CD14-positive monocyte (primary cell): ENCODE data around the gene LINC01488. TPM values are rescaled to one million over a fixed set of nuclear protein-coding genes. Genes with fewer than 3 reads are reported as not detected.

ENCODE experiments used
- DNase-seq, 3 donors: peaks; one replicate each; pipeline ENCODE4 v3.0.0-alpha.2; 2011 to 2022
- H2AFZ ChIP-seq: 2 replicates; pipeline ENCODE4 v1.6.0; 2012; ENCODE audit warnings: mild to moderate bottlenecking, low read depth, low read length, inconsistent platforms; ENCODE audit not compliant: insufficient read depth, poor library complexity, severe bottlenecking
- H3K27ac ChIP-seq, 2 donors: 1 replicate in 1 of 2; 2 replicates in 1 of 2; pipeline ENCODE4 v1.5.1; 2012 to 2013; ENCODE audit warnings: low read length in 2 of 2, control low read depth in 1 of 2, inconsistent platforms in 1 of 2, low read depth in 1 of 2, mild to moderate bottlenecking in 1 of 2
- H3K27me3 ChIP-seq, 2 donors: one replicate each; pipeline versions ENCODE4 v1.6.0 to v1.6.1; 2011 to 2013; ENCODE audit warnings: low read length in 2 of 2; ENCODE audit not compliant: control insufficient read depth in 2 of 2, insufficient read depth in 2 of 2
- H3K36me3 ChIP-seq, 2 donors: replicated peaks in 1 of 2; 1 replicate in 1 of 2; 2 replicates in 1 of 2; pipeline versions ENCODE4 v1.5.1 to v1.6.1; 2012 to 2013; ENCODE audit warnings: low read length in 2 of 2, control low read depth in 1 of 2, inconsistent platforms in 1 of 2, mild to moderate bottlenecking in 1 of 2; ENCODE audit not compliant: insufficient read depth in 2 of 2, control insufficient read depth in 1 of 2
- H3K4me1 ChIP-seq, 2 donors: 1 replicate in 1 of 2; 2 replicates in 1 of 2; pipeline versions ENCODE4 v1.5.1 to v1.6.1; 2012 to 2013; ENCODE audit warnings: low read length in 2 of 2, control low read depth in 1 of 2, inconsistent platforms in 1 of 2, mild to moderate bottlenecking in 1 of 2, moderate library complexity in 1 of 2; ENCODE audit not compliant: insufficient read depth in 2 of 2, control insufficient read depth in 1 of 2
- H3K4me2 ChIP-seq: replicated peaks from 2 replicates; pipeline ENCODE3; 2012; ENCODE audit warnings: low read length, moderate library complexity, mild to moderate bottlenecking; ENCODE audit not compliant: poor library complexity, severe bottlenecking; ENCODE audit errors: extremely low read depth
- H3K4me3 ChIP-seq, 3 experiments: fragments of 200-600 bp in 1 of 3; sonication (generic) in 1 of 3; replicated peaks in 1 of 3; 1 replicate in 2 of 3; 2 replicates in 1 of 3; pipeline ENCODE4 v1.5.1; 2011 to 2013; ENCODE audit warnings: low read length in 3 of 3, mild to moderate bottlenecking in 3 of 3, control low read depth in 2 of 3, low read depth in 2 of 3, inconsistent platforms in 1 of 3, moderate library complexity in 1 of 3
- H3K79me2 ChIP-seq: 2 replicates; pipeline ENCODE4 v1.6.0; 2012; ENCODE audit warnings: mild to moderate bottlenecking, control low read depth, inconsistent platforms, low read length, moderate library complexity; ENCODE audit not compliant: insufficient read depth
- H3K9ac ChIP-seq: 2 replicates; pipeline ENCODE4 v1.6.0; 2017; ENCODE audit warnings: low read length, mild to moderate bottlenecking; ENCODE audit not compliant: insufficient read depth, poor library complexity, severe bottlenecking
- H3K9me3 ChIP-seq, 2 donors: replicated peaks in 1 of 2; 1 replicate in 1 of 2; 2 replicates in 1 of 2; pipeline versions ENCODE4 v1.5.1 to v1.6.1; 2012 to 2013; ENCODE audit warnings: low read length in 2 of 2, control low read depth in 1 of 2; ENCODE audit not compliant: control insufficient read depth in 1 of 2, insufficient read depth in 1 of 2
- H4K20me1 ChIP-seq: 2 replicates; pipeline ENCODE4 v1.6.0; 2012; ENCODE audit warnings: mild to moderate bottlenecking, low read length, control low read depth, moderate library complexity; ENCODE audit not compliant: insufficient read depth
- H3K27ac Mint-ChIP-seq, 7 donors: one replicate each; pipeline ENCODE4 v1.8.0; 2020; ENCODE audit warnings: mild to moderate bottlenecking in 7 of 7, mixed read lengths in 7 of 7, moderate library complexity in 6 of 7, inconsistent platforms in 2 of 7
- H3K27me3 Mint-ChIP-seq, 3 donors: one replicate each; pipeline ENCODE4 v1.8.0; 2021 to 2022; ENCODE audit warnings: low read depth in 3 of 3, mild to moderate bottlenecking in 3 of 3, mixed read lengths in 3 of 3, moderate library complexity in 3 of 3, inconsistent platforms in 1 of 3
- H3K36me3 Mint-ChIP-seq, 2 donors: one replicate each; pipeline ENCODE4 v1.8.0; 2020; ENCODE audit warnings: mixed read lengths in 2 of 2, inconsistent platforms in 1 of 2, mild to moderate bottlenecking in 1 of 2
- H3K4me1 Mint-ChIP-seq: one replicate; pipeline ENCODE4 v1.8.0; 2020; ENCODE audit warnings: mild to moderate bottlenecking, mixed read lengths
- H3K4me3 Mint-ChIP-seq, 2 donors: one replicate each; pipeline ENCODE4 v1.8.0; 2020; ENCODE audit warnings: mild to moderate bottlenecking in 2 of 2, mixed read lengths in 2 of 2, moderate library complexity in 1 of 2
- H3K9me3 Mint-ChIP-seq, 7 donors: one replicate each; pipeline ENCODE4 v1.8.0; 2020 to 2022; ENCODE audit warnings: mixed read lengths in 7 of 7, mild to moderate bottlenecking in 6 of 7, moderate library complexity in 6 of 7, inconsistent platforms in 2 of 7
- WGBS: methylation state at CpG from one replicate; pipeline ENCODE4 v1.1.5; 2013; ENCODE audit warnings: missing lambda C conversion rate; ENCODE audit not compliant: insufficient coverage; 5-methylcytosine and 5-hydroxymethylcytosine counted together
- intact Hi-C, 2 donors: fragments of 100-400 bp; cut with micrococcal nuclease; formaldehyde crosslinking; loops; one replicate each; pipeline versions ENCODE4 v1.15.0 to v1.15.1; 2023
- polyA plus RNA-seq, 3 donors: library from polyadenylated mRNA; depleted of rRNA in 1 of 3; unstranded in 2 of 3; stranded (reverse) in 1 of 3; fragments of 300-500 nt in 2 of 3; fragments of >200 nt in 1 of 3; fragmentation: Illumina TruSeq in 2 of 3; gene quantifications; 1 replicate in 2 of 3; 2 replicates in 1 of 3; pipeline ENCODE4 v1.2.3, GENCODE V29; 2012 to 2021
- TF ChIP-seq, protein P1 (sequence below): fragments of 200-600 bp; IDR thresholded peaks from one replicate; pipeline ENCODE4 v1.8.0; 2022; ENCODE audit warnings: antibody characterized with exemption, mild to moderate bottlenecking

LINC01488 gene
- polyA plus RNA-seq, 3 donors, result not detected

GRCh38 chr11:69487849-69488542 lies 6.5 kb downstream of the LINC01488 start:
- DNase-seq, result no peak
- Histone ChIP-seq H4K20me1 (no peaks in the 10 kb centered on the region), H3K79me2 (no peaks in the 10 kb centered on the region), H3K27ac (no peak overlapping the region), H3K9me3 (no peaks in the 10 kb centered on the region), H3K27me3 (no peaks in the 10 kb centered on the region), H3K36me3 (no peaks in the 10 kb centered on the region), H3K4me1 (no peaks in the 10 kb centered on the region), H3K4me3 (no peak overlapping the region), H3K4me2 (no peak overlapping the region), H2AFZ (no peak overlapping the region), H3K9ac (no peak overlapping the region)
- Mint-ChIP-seq H3K36me3 (no peaks in the 10 kb centered on the region), H3K27ac (no peak overlapping the region), H3K9me3 (peaks cover 0 to 1% (median 0%) of the 10 kb centered on the region in 7 donors), H3K27me3 (peaks cover 2 to 4% (median 2%) of the 10 kb centered on the region in 3 donors), H3K4me1 (no peaks in the 10 kb centered on the region), H3K4me3 (no peak overlapping the region)
- TF ChIP-seq, protein P1, sequence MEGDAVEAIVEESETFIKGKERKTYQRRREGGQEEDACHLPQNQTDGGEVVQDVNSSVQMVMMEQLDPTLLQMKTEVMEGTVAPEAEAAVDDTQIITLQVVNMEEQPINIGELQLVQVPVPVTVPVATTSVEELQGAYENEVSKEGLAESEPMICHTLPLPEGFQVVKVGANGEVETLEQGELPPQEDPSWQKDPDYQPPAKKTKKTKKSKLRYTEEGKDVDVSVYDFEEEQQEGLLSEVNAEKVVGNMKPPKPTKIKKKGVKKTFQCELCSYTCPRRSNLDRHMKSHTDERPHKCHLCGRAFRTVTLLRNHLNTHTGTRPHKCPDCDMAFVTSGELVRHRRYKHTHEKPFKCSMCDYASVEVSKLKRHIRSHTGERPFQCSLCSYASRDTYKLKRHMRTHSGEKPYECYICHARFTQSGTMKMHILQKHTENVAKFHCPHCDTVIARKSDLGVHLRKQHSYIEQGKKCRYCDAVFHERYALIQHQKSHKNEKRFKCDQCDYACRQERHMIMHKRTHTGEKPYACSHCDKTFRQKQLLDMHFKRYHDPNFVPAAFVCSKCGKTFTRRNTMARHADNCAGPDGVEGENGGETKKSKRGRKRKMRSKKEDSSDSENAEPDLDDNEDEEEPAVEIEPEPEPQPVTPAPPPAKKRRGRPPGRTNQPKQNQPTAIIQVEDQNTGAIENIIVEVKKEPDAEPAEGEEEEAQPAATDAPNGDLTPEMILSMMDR, result no peak
- WGBS, result 98% methylated on average over 14 of the region's 17 CpGs
- intact Hi-C loops, result no loop called here

DNA sequence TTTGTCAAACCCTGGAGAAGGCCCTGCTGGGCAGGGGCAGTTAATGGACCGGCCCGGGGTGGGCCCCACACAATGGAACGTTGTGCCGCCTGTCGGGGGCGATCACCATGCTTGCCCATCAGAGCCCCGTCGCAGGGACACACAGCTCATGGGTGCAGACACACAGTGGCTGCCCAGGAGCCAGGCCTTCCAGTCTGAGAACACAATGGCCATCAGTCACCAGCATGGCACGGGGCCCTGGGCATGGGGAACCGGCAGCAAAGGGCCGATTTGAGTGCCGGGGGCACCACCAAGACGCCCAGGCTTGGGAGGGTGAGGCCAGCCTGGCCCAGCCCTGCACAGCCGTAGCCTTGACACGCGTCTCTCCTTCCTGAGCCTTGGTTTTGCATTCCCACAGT lies 7.1 kb downstream of the LINC01488 start:
- no peak overlapping the region for H3K4me3 Mint-ChIP-seq
- TF ChIP-seq, protein P1, result no peak
- intact Hi-C loops, result no loop called here

More for the DNA sequence above, 7.1 kb downstream of the LINC01488 start:
- H3K27ac Mint-ChIP-seq, result no peak overlapping the region
- peaks cover 0 to 1% (median 0%) of the 10 kb centered on the region in 7 donors for H3K9me3 Mint-ChIP-seq
- no peaks in the 10 kb centered on the region for H3K27me3 ChIP-seq
- H4K20me1 ChIP-seq, result no peaks in the 10 kb centered on the region
- no peaks in the 10 kb centered on the region for H3K79me2 ChIP-seq
- H3K4me3 ChIP-seq, result no peak overlapping the region
- WGBS, result 94% methylated on average over 14 of the region's 16 CpGs
- no peaks in the 10 kb centered on the region for H3K36me3 Mint-ChIP-seq
- H3K36me3 ChIP-seq, result no peaks in the 10 kb centered on the region
- no peak overlapping the region for H3K27ac ChIP-seq
- H3K4me1 ChIP-seq, result no peaks in the 10 kb centered on the region
- no peak overlapping the region for H2AFZ ChIP-seq
- no peak overlapping the region for H3K4me2 ChIP-seq
- H3K9me3 ChIP-seq, result no peaks in the 10 kb centered on the region
- H3K27me3 Mint-ChIP-seq, result peaks cover 2 to 4% (median 2%) of the 10 kb centered on the region in 3 donors
- no peaks in the 10 kb centered on the region for H3K4me1 Mint-ChIP-seq
- no peak overlapping the region for H3K9ac ChIP-seq
- no peak for DNase-seq
